HCT116 (cell line): Measurements from ENCODE around the gene SEC16A. TPM values are rescaled to one million over a fixed set of nuclear protein-coding genes. Genes with fewer than 3 reads are reported as not detected.

Source experiments
- ATAC-seq: fragments of 200-7000 bp; cut with Tn5 transposase; 2 replicates; pipeline ENCODE4 v1.9.1; 2020; ENCODE audit warnings: mild to moderate bottlenecking, moderate library complexity
- BruUV-seq: library from RNA; stranded (reverse); fragments of 400-500 nt; replicated peaks from 2 replicates; lab custom pipeline; 2021; lab: Mats Ljungman, UMichigan
- CTCF ChIA-PET: fragments of 300-600 bp; sonication (Branson Sonifier 250); formaldehyde crosslinking; loops from one replicate; lab custom pipeline; 2021; ENCODE audit warnings: antibody characterized with exemption; lab: Charles Lee
- POLR2A ChIA-PET: fragments of 300-600, 350-600 bp; sonication (Branson Sonifier 250); formaldehyde crosslinking; loops from one replicate; lab custom pipeline; 2021; ENCODE audit warnings: antibody characterized with exemption; lab: Charles Lee
- RAD21 ChIA-PET, 2 experiments: fragments of 300-600 bp; sonication (Branson Sonifier 250); formaldehyde crosslinking; loops; one replicate each; lab custom pipeline; 2023; ENCODE audit warnings: low total read pairs in 2 of 2; ENCODE audit not compliant: uncharacterized antibody in 2 of 2, unreplicated experiment in 2 of 2, low non-redundant PET in 1 of 2; lab: Charles Lee
- DNase-seq: peaks from one replicate; pipeline ENCODE4 v3.0.0-alpha.2; 2010; ENCODE audit warnings: low read depth, low spot score
- H2AFZ ChIP-seq: fragments of 200-600 bp; shearing (Covaris generic), sonication (generic); 2 replicates; pipeline ENCODE4 v1.6.1; 2017; ENCODE audit warnings: low read depth, mixed run types, mixed read lengths, antibody characterized with exemption, low read length; ENCODE audit not compliant: poor library complexity, severe bottlenecking
- H3K27ac ChIP-seq: 2 replicates; pipeline ENCODE4 v1.5.1; 2012; ENCODE audit warnings: low read depth, low read length
- H3K27me3 ChIP-seq: fragments of 200-600 bp; sonication (generic); 2 replicates; pipeline ENCODE4 v1.6.1; 2016; ENCODE audit warnings: mixed run types, low read length, mixed read lengths; ENCODE audit not compliant: insufficient read depth
- H3K36me3 ChIP-seq, 2 experiments: fragments of 200-500 bp in 1 of 2; fragments of 200-600 bp in 1 of 2; sonication (Bioruptor generic) in 1 of 2; sonication (generic) in 1 of 2; 2 replicates each; pipeline versions ENCODE4 v1.5.1 to v1.6.1; 2014 to 2016; ENCODE audit warnings: low read length in 2 of 2, inconsistent platforms in 1 of 2, mixed read lengths in 1 of 2, mixed run types in 1 of 2; ENCODE audit not compliant: insufficient read depth in 2 of 2, control insufficient read depth in 1 of 2
- H3K4me1 ChIP-seq, 2 experiments: fragments of 200-600 bp in 1 of 2; sonication (generic) in 1 of 2; 2 replicates each; pipeline versions ENCODE4 v1.5.1 to v1.6.1; 2012 to 2017; ENCODE audit warnings: low read length in 2 of 2, inconsistent platforms in 1 of 2, mild to moderate bottlenecking in 1 of 2, mixed read lengths in 1 of 2, mixed run types in 1 of 2, moderate library complexity in 1 of 2; ENCODE audit not compliant: insufficient read depth in 2 of 2, control insufficient read depth in 1 of 2
- H3K4me2 ChIP-seq: fragments of 200-600 bp; sonication (generic); 2 replicates; pipeline ENCODE4 v1.6.1; 2017; ENCODE audit warnings: mixed run types, low read length, mixed read lengths
- H3K4me3 ChIP-seq, 2 experiments: fragments of 200-600 bp in 1 of 2; sonication (generic) in 1 of 2; replicated peaks in 1 of 2; 2 replicates each; pipeline ENCODE4 v1.5.1; 2011 to 2016; ENCODE audit warnings: low read length in 2 of 2, control low read depth in 1 of 2, low read depth in 1 of 2, mild to moderate bottlenecking in 1 of 2, mixed read lengths in 1 of 2, mixed run types in 1 of 2
- H3K79me2 ChIP-seq: fragments of 200-600 bp; sonication (generic); 2 replicates; pipeline ENCODE4 v1.6.1; 2017; ENCODE audit warnings: mild to moderate bottlenecking, mixed run types, low read length, moderate library complexity, mixed read lengths; ENCODE audit not compliant: insufficient read depth
- H3K9ac ChIP-seq: fragments of 200-600 bp; sonication (generic); 2 replicates; pipeline ENCODE4 v1.6.1; 2016; ENCODE audit warnings: low read length, mixed read lengths
- H3K9me2 ChIP-seq: fragments of 200-600 bp; sonication (generic), shearing (Covaris generic); 2 replicates; pipeline ENCODE4 v1.6.1; 2017; ENCODE audit warnings: mixed run types, mild to moderate bottlenecking, moderate library complexity; ENCODE audit not compliant: insufficient read depth
- H3K9me3 ChIP-seq, 2 experiments: fragments of 200-500 bp in 1 of 2; fragments of 200-600 bp in 1 of 2; sonication (Bioruptor generic) in 1 of 2; sonication (generic) in 1 of 2; 2 replicates each; pipeline ENCODE4 v1.6.1; 2014 to 2017; ENCODE audit warnings: low read length in 2 of 2, mixed read lengths in 2 of 2, inconsistent platforms in 1 of 2, low read depth in 1 of 2, mild to moderate bottlenecking in 1 of 2, mixed run types in 1 of 2, moderate library complexity in 1 of 2; ENCODE audit not compliant: control insufficient read depth in 1 of 2, insufficient read depth in 1 of 2
- H4K20me1 ChIP-seq: fragments of 200-600 bp; sonication (generic), shearing (Covaris generic); 2 replicates; pipeline ENCODE4 v1.6.1; 2017; ENCODE audit warnings: mixed run types, mild to moderate bottlenecking, moderate library complexity; ENCODE audit not compliant: insufficient read depth
- TCF7L2 ChIP-seq: IDR thresholded peaks from 2 replicates; pipeline ENCODE4 v1.7.0; 2011; ENCODE audit warnings: borderline replicate concordance, inconsistent platforms; ENCODE audit not compliant: insufficient read depth, insufficient read length; ENCODE audit errors: extremely low read depth
- ZBTB33 ChIP-seq: IDR thresholded peaks from 2 replicates; pipeline ENCODE4 v1.6.1; 2011; ENCODE audit warnings: mild to moderate bottlenecking, low read length, moderate library complexity; ENCODE audit not compliant: insufficient replicate concordance; ENCODE audit errors: extremely low read depth
- ZFX ChIP-seq: fragments of 450-650 bp; IDR thresholded peaks from 2 replicates; pipeline ENCODE4 v1.6.1; 2017
- intact Hi-C: fragments of 100-400 bp; cut with micrococcal nuclease; formaldehyde crosslinking; loops from 2 replicates; pipeline ENCODE4 v1.10.0; 2022
- total RNA-seq: library from RNA; stranded (reverse); gene quantifications from one replicate; pipeline ENCODE4 v1.2.1, GENCODE V29; 2021; ENCODE audit not compliant: unreplicated experiment

The SEC16A gene
- total RNA-seq, 1 experiment from 2014 or later: 49.8 TPM

DNA sequence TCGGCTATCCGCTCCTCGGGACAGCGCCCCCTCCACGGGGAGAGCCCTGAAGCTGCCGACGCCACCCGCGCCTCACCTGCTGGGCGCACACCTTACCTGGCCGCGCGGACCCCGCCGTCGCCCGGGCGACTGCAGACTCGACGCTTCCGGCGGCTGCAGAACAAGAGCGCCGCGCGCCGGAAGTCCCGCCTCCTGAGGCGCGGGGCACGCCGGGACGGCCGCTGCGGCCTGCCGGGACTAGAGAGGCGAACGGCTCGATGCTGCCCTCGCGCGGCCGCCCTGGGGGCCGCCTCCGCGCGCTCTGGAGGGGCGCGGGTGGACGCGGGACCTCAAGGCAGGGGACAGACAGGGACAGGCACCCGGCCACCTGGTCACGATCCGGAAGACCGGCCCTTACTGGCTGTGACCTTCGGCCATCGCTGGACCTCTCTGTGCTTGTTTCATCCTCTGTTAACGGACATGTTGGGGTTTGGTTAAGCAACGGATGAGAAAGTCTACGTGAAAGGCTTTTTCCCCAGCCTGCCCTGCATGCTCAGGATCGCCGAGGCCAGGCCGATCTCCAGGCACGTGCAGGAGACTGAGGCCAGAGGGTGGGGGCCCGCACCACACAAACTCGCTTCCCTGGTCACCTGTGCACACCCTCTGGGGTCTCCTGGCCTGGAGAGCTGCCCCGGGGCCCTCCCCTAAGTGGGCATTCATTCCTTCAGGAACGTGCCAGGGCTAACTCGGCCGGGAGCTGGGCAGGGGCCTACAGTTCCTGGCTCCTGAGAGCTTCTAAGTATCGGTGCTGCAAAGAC is 82.6 kb downstream of the SEC16A start, which contains the start of gene SNAPC4 (continued):
- no peak for TF ChIP-seq ZBTB33

- no peaks in the 10 kb centered on the region for H3K27me3 ChIP-seq
- peak overlapping the region; percentile 84 for H3K9ac ChIP-seq
- H3K36me3 ChIP-seq: peaks cover 40 to 48% of the 10 kb centered on the region in 2 experiments; a peak in 3 of 4 replicates
- peaks cover 7 to 16% of the 10 kb centered on the region in 2 experiments for H3K4me1 ChIP-seq
- peak; percentile 26 for ATAC-seq
- H3K9me3 ChIP-seq: no peaks in the 10 kb centered on the region
- RAD21 ChIA-PET: no interaction called here
- intact Hi-C loops: loop anchor here (1.0 to 2.0 kb wide), 3 partner anchors 53 to 87 kb away; no protein-coding TSS in a partner anchor
- H3K79me2 ChIP-seq: peaks cover 49% of the 10 kb centered on the region
- H4K20me1 ChIP-seq: no peaks in the 10 kb centered on the region
- H3K27ac ChIP-seq: peak overlapping the region; percentile 92
- TF ChIP-seq TCF7L2: no peak
- peak; percentile 66; the same call in 1 of the 2 replicates for TF ChIP-seq ZFX
- TF ChIP-seq, all 23 proteins: peak for 1
- POLR2A ChIA-PET: no interaction called here
- H3K9me2 ChIP-seq: no peaks in the 10 kb centered on the region
- peak overlapping the region; percentile 82 to 93 for H3K4me3 ChIP-seq
- no peak for DNase-seq
- peak overlapping the region; percentile 89 for H3K4me2 ChIP-seq
- no peak overlapping the region for H2AFZ ChIP-seq
- BruUV-seq: no TSS peak
- CTCF ChIA-PET: no interaction called here
These were observed 83.4 kb downstream of the SEC16A start for GRCh38 chr9:136399176-136400037.
